Fibroblast of gingiva (primary cell): ENCODE measurements around the gene NHLRC4.
A peak's percentile ranks its signal among the peaks of the same experiment; 100 is the strongest.

Experiments used
- DNase-seq: peaks from one replicate; pipeline ENCODE4 v3.0.0-alpha.2; 2011; ENCODE audit warnings: low read depth

NHLRC4 gene

GRCh38 chr16:566475-567372 lies at the start of gene NHLRC4:
Gene NHLRC4, plus strand, starts transcription at chr16:567005. Its CDS starts 1,043 bp downstream, at chr16:568048.
- DNase-seq, result peak; percentile 44

- DNase-seq, result no peak
These were observed 47.9 kb upstream of the NHLRC4 start for GRCh38 chr16:518858-519257.

- DNase-seq, result no peak
These were observed 47.4 kb upstream of the NHLRC4 start for GRCh38 chr16:519425-519824.

- no peak for DNase-seq
These were observed 46.7 kb upstream of the NHLRC4 start for GRCh38 chr16:519841-520687.

GRCh38 chr16:520847-521246 lies 46.0 kb upstream of the NHLRC4 start:
- DNase-seq, result no peak

GRCh38 chr16:521381-522210 lies 45.2 kb upstream of the NHLRC4 start:
- DNase-seq, result no peak

- no peak for DNase-seq
These were observed 44.3 kb upstream of the NHLRC4 start for GRCh38 chr16:522320-523096.

- no peak for DNase-seq
These were observed 43.6 kb upstream of the NHLRC4 start for GRCh38 chr16:523097-523741.

- no peak for DNase-seq
These were observed 42.3 kb upstream of the NHLRC4 start for GRCh38 chr16:524274-525040.

- DNase-seq, result no peak
These were observed 41.7 kb upstream of the NHLRC4 start for GRCh38 chr16:525123-525519.

GRCh38 chr16:525520-526180 lies 41.2 kb upstream of the NHLRC4 start:
- DNase-seq, result peak; percentile 63

GRCh38 chr16:526181-527014 lies 40.4 kb upstream of the NHLRC4 start:
- peak; percentile 32 for DNase-seq

- DNase-seq, result peak; percentile 90
These were observed 39.5 kb upstream of the NHLRC4 start, which contains the start of gene CAPN15 for GRCh38 chr16:527015-527903. Gene CAPN15, plus strand, starts transcription at chr16:527712. Its CDS starts 19,127 bp downstream, at chr16:546839.

- peak; percentile 45 for DNase-seq
These were observed 38.4 kb upstream of the NHLRC4 start for GRCh38 chr16:528111-529011.

GRCh38 chr16:529012-529575 lies 37.7 kb upstream of the NHLRC4 start:
- DNase-seq, result no peak
